HepG2 (cell line): ENCODE results near the gene FIBP. TPM values are rescaled to one million over a fixed set of nuclear protein-coding genes. Genes with fewer than 3 reads are reported as not detected.

Experiments used
- ATF7-NPFF ChIP-seq: sonication (generic); formaldehyde crosslinking; IDR thresholded peaks from 2 replicates; pipeline ENCODE4 v1.8.1; 2023; ENCODE audit warnings: mild to moderate bottlenecking, low read depth, missing genetic modification reagents, moderate library complexity
- GABPB1 ChIP-seq: IDR thresholded peaks from 2 replicates; pipeline ENCODE4 v1.6.1; 2016; ENCODE audit warnings: mild to moderate bottlenecking, missing genetic modification reagents, moderate library complexity, missing compliant biosample characterization
- GATAD2A ChIP-seq: IDR thresholded peaks from 2 replicates; pipeline ENCODE4 v1.6.1; 2016
- HNRNPL ChIP-seq: fragments of 200-400 bp; formaldehyde crosslinking; IDR thresholded peaks from 2 replicates; pipeline ENCODE4 v1.6.1; 2017; ENCODE audit warnings: mild to moderate bottlenecking, low read depth, low read length
- IKZF5 ChIP-seq: IDR thresholded peaks from 2 replicates; pipeline ENCODE4 v1.6.1; 2018; ENCODE audit warnings: missing genetic modification reagents, mild to moderate bottlenecking, missing compliant biosample characterization
- NCOA5 ChIP-seq: sonication (generic); formaldehyde crosslinking; IDR thresholded peaks from 2 replicates; pipeline ENCODE4 v1.4.0; 2020; ENCODE audit warnings: missing genetic modification reagents
- NR2C2 ChIP-seq: sonication (generic); formaldehyde crosslinking; IDR thresholded peaks from 2 replicates; pipeline ENCODE4 v1.4.0; 2020; ENCODE audit warnings: missing genetic modification reagents, mild to moderate bottlenecking, moderate library complexity, borderline replicate concordance
- PAXIP1 ChIP-seq: sonication (generic); formaldehyde crosslinking; conservative IDR thresholded peaks from 2 replicates; pipeline ENCODE4 v1.4.0; 2020; ENCODE audit warnings: mild to moderate bottlenecking, missing genetic modification reagents, moderate library complexity
- POLR2G ChIP-seq: fragments of 200-400 bp; formaldehyde crosslinking; IDR thresholded peaks from 2 replicates; pipeline ENCODE4 v1.6.1; 2018; ENCODE audit warnings: mild to moderate bottlenecking, low read depth, low read length, moderate library complexity
- PPARG ChIP-seq: conservative IDR thresholded peaks from 2 replicates; pipeline ENCODE4 v1.6.1; 2016; ENCODE audit warnings: missing biosample characterization, missing genetic modification reagents
- RCOR2 ChIP-seq: IDR thresholded peaks from 2 replicates; pipeline ENCODE4 v1.6.1; 2016; ENCODE audit warnings: missing biosample characterization, missing genetic modification reagents
- SKI ChIP-seq: fragments of 450-650 bp; IDR thresholded peaks from one replicate; pipeline ENCODE4 v1.6.1; 2018; ENCODE audit warnings: mild to moderate bottlenecking; ENCODE audit not compliant: partially characterized antibody
- TARDBP ChIP-seq: sonication (generic); formaldehyde crosslinking; IDR thresholded peaks from 2 replicates; pipeline ENCODE4 v1.8.0; 2022; ENCODE audit warnings: mild to moderate bottlenecking, missing genetic modification reagents
- TEAD3 ChIP-seq: optimal IDR thresholded peaks from 2 replicates; pipeline ENCODE3; 2016; ENCODE audit warnings: borderline replicate concordance
- ZC3H13 ChIP-seq: sonication (generic); formaldehyde crosslinking; IDR thresholded peaks from 2 replicates; pipeline ENCODE4 v1.8.1; 2023; ENCODE audit warnings: mild to moderate bottlenecking, missing genetic modification reagents, moderate library complexity
- ZFP90 ChIP-seq: sonication (generic); formaldehyde crosslinking; IDR thresholded peaks from 2 replicates; pipeline ENCODE4 v1.8.0; 2022; ENCODE audit warnings: missing genetic modification reagents, mild to moderate bottlenecking, inconsistent platforms, borderline replicate concordance
- ZNF260 ChIP-seq: sonication (generic); formaldehyde crosslinking; IDR thresholded peaks from 2 replicates; pipeline ENCODE4 v1.4.0; 2020; ENCODE audit warnings: missing genetic modification reagents, low read depth, mild to moderate bottlenecking, borderline replicate concordance
- ZNF335 ChIP-seq: sonication (generic); formaldehyde crosslinking; IDR thresholded peaks from 2 replicates; pipeline ENCODE4 v1.4.0; 2020; ENCODE audit warnings: missing genetic modification reagents
- ZNF33B ChIP-seq: sonication (generic); formaldehyde crosslinking; IDR thresholded peaks from 2 replicates; pipeline ENCODE4 v1.5.1; 2020; ENCODE audit warnings: mild to moderate bottlenecking, missing genetic modification reagents
- ZNF614 ChIP-seq: IDR thresholded peaks from 2 replicates; pipeline ENCODE4 v1.6.1; 2018; ENCODE audit warnings: missing biosample characterization, missing genetic modification reagents, inconsistent platforms, borderline replicate concordance
- ZNF772 ChIP-seq: sonication (generic); formaldehyde crosslinking; IDR thresholded peaks from 2 replicates; pipeline ENCODE4 v1.5.0; 2020; ENCODE audit warnings: mild to moderate bottlenecking, missing genetic modification reagents
- polyA plus RNA-seq, 8 experiments: library from polyadenylated mRNA; depleted of rRNA in 3 of 8; stranded (reverse) in 7 of 8; unstranded in 1 of 8; fragments of >200 nt; fragmentation: Illumina TruSeq in 4 of 8; extraction: Trizol in 4 of 8; gene quantifications; 2 replicates each; pipeline versions ENCODE4 v1.2.1 to v1.2.3, GENCODE V29; 2011 to 2016; ENCODE audit warnings: low read depth in 4 of 8, missing spikeins in 1 of 8, mixed read lengths in 1 of 8; ENCODE audit not compliant: insufficient read depth in 1 of 8
- total RNA-seq, 5 experiments: library from RNA; depleted of rRNA; stranded (reverse); fragments of >200 nt; fragmentation: Illumina TruSeq; extraction: Trizol; gene quantifications; 2 replicates each; pipeline ENCODE4 v1.2.3, GENCODE V29; 2016; ENCODE audit warnings: low read depth in 1 of 5
- TF ChIP-seq, protein P1 (sequence below): sonication (generic); formaldehyde crosslinking; IDR thresholded peaks from 2 replicates; pipeline ENCODE4 v1.4.0; 2020; ENCODE audit warnings: mild to moderate bottlenecking, missing genetic modification reagents
- TF ChIP-seq, protein P2 (sequence below): sonication (generic); formaldehyde crosslinking; IDR thresholded peaks from 2 replicates; pipeline ENCODE4 v1.4.0; 2020; ENCODE audit warnings: low read depth, mild to moderate bottlenecking, missing genetic modification reagents

FIBP gene
- total and polyA plus RNA-seq, 2 of the 13 experiments (the other 11 are each of a cell fraction or from before 2014, with no cell fraction given), result 42.9 to 62.1 TPM

DNA sequence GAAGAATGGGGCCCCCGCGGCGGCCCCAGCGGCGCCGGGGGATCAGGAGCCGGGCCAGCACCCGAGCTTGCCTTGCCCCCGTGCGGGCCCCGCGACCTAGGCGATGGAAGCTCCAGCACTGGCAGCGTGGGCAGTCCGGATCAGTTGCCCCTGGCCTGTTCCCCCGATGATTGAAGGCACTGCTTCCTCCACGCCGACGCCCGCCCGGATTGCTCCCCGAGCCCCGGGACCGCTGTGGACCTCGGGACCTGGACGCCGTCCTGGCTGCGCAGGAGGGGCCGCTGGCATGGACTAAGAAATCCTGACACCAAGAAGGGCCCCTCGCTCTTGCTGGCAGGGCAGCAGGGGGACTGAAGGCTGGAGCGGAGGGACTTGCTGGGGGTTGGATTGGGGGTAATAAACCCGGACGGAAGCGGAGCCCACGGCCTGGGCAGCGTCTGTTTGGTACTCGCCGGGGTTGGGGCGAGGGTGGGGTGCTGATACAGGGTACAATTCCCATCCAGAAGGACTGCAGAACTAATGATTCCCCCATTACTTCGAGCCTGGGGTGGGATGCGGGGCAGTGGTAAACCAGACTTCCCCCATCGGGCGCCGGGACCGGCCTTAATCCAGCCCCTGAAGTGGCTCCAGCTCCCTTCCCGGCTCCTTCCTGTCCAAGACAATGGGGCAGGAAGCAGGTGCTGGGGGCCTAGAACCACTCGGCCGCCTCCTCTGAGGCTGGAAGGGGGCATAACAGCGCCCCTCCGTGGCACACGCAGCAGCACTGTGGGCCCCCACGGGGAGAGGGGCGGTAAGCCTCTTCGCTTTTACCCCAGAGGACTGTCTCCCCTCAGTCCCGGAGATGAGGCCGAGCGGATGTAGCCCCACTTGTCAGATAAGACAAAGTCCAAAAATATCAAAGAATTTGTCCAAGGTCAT is 3.2 kb upstream of the FIBP start (continued):
- TF ChIP-seq, protein P1, sequence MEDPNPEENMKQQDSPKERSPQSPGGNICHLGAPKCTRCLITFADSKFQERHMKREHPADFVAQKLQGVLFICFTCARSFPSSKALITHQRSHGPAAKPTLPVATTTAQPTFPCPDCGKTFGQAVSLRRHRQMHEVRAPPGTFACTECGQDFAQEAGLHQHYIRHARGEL (CRISPR knock-in tag), result no peak
- peak; percentile 63; the same call in 1 of the 2 replicates for TF ChIP-seq IKZF5 (CRISPR knock-in tag)
- 0 out of 2 replicates have a peak, but pooled peaks have one; percentile 54 for TF ChIP-seq NCOA5 (CRISPR knock-in tag)
- 0 out of 2 replicates have a peak, but pooled peaks have one; percentile 23 for TF ChIP-seq ZNF335 (CRISPR knock-in tag)
- TF ChIP-seq ZNF614, result no peak
- TF ChIP-seq TEAD3 (CRISPR knock-in tag), result no peak
- TF ChIP-seq SKI, result peak; percentile 36
- TF ChIP-seq ZFP90 (CRISPR knock-in tag), result peak; percentile 44; the same call in 1 of the 2 replicates
- peak; percentile 37; the same call in 1 of the 2 replicates for TF ChIP-seq GABPB1
- TF ChIP-seq TARDBP, result peak; percentile 17; the same call in 1 of the 2 replicates
- peak; percentile 97 for TF ChIP-seq ZC3H13 (CRISPR knock-in tag)
- TF ChIP-seq PPARG, result peak; percentile 77
- TF ChIP-seq HNRNPL, result 0 out of 2 replicates have a peak, but pooled peaks have one; percentile 21
- TF ChIP-seq, protein P2, sequence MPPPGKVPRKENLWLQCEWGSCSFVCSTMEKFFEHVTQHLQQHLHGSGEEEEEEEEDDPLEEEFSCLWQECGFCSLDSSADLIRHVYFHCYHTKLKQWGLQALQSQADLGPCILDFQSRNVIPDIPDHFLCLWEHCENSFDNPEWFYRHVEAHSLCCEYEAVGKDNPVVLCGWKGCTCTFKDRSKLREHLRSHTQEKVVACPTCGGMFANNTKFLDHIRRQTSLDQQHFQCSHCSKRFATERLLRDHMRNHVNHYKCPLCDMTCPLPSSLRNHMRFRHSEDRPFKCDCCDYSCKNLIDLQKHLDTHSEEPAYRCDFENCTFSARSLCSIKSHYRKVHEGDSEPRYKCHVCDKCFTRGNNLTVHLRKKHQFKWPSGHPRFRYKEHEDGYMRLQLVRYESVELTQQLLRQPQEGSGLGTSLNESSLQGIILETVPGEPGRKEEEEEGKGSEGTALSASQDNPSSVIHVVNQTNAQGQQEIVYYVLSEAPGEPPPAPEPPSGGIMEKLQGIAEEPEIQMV (CRISPR knock-in tag), result 0 out of 2 replicates have a peak, but pooled peaks have one; percentile 41
- peak; percentile 76 for TF ChIP-seq POLR2G
- 0 out of 2 replicates have a peak, but pooled peaks have one; percentile 51 for TF ChIP-seq ZNF33B (CRISPR knock-in tag)
- TF ChIP-seq ATF7-NPFF, result no peak
- no peak; the same call in 1 of the 2 replicates for TF ChIP-seq RCOR2 (CRISPR knock-in tag)
- TF ChIP-seq GATAD2A (CRISPR knock-in tag), result peak; percentile 75
- TF ChIP-seq ZNF260 (CRISPR knock-in tag), result no peak
- TF ChIP-seq ZNF772 (CRISPR knock-in tag), result peak; percentile 54; the same call in 1 of the 2 replicates
- TF ChIP-seq PAXIP1, result peak; percentile 85
- peak; percentile 54 for TF ChIP-seq NR2C2 (CRISPR knock-in tag)
